ENCODE data around the gene GRIN1. TPM values are rescaled to one million over a fixed set of nuclear protein-coding genes. Genes with fewer than 3 reads are reported as not detected.

GRIN1 gene
- total RNA-seq, 2 experiments from 2014 or later = 0.06 to 0.15 TPM

GRCh38 chr9:137174722-137175293 lies 35.9 kb downstream of the GRIN1 start:
- CTCF ChIA-PET (ENCODE audit: unreplicated experiment) = no interaction called here
- no peaks in the 10 kb centered on the region for H3K79me2 ChIP-seq (ENCODE audit: insufficient read depth, low read depth, low read length)
- TF ChIP-seq EZH2phosphoT487 (IDR thresholded peaks at IDR 0.05; ENCODE audit: borderline replicate concordance, low read depth, low read length) = no peak
- no peak for TF ChIP-seq CTCF (conservative IDR thresholded peaks at IDR 0.05; ENCODE audit: low read length)
- H3K9me3 ChIP-seq (ENCODE audit: low read length) = no peaks in the 10 kb centered on the region
- no peaks in the 10 kb centered on the region; the same call in 1 of the 2 replicates for H4K20me1 ChIP-seq (ENCODE audit: insufficient read depth, low read length)
- POLR2A ChIA-PET = no interaction called here
- BruUV-seq (replicated peaks) = no TSS peak
- intact Hi-C loops (cut with micrococcal nuclease; ENCODE audit: unreplicated experiment) = loop anchor here (2.0 kb wide), 1 partner anchor 56 kb away; no protein-coding TSS in a partner anchor
- H3K4me1 ChIP-seq (ENCODE audit: insufficient read depth, low read length, poor library complexity, severe bottlenecking) = no peaks in the 10 kb centered on the region
- no peak overlapping the region; the same call in 1 of the 2 replicates for H3K4me2 ChIP-seq (ENCODE audit: low read length)
- DNase-seq (ENCODE audit: low spot score) = no peak
- no peak overlapping the region for H3K27ac ChIP-seq (ENCODE audit: low read depth, low read length, poor library complexity, severe bottlenecking)
- H3K36me3 ChIP-seq (ENCODE audit: insufficient read depth, low read length) = peaks cover 14% of the 10 kb centered on the region
- H3K9me2 ChIP-seq (ENCODE audit: insufficient read depth, low read length) = no peaks in the 10 kb centered on the region
- no peak overlapping the region for H3K4me3 ChIP-seq (ENCODE audit: low read depth, low read length, poor library complexity, severe bottlenecking)
- H2AFZ ChIP-seq (ENCODE audit: low read length) = no peak overlapping the region

- Histone ChIP-seq H4K20me1 (ENCODE audit: insufficient read depth, low read length) (no peaks in the 10 kb centered on the region; the same call in 1 of the 2 replicates), H3K79me2 (ENCODE audit: insufficient read depth, low read depth, low read length) (no peaks in the 10 kb centered on the region), H3K36me3 (ENCODE audit: insufficient read depth, low read length) (peaks cover 21% of the 10 kb centered on the region), H3K4me2 (ENCODE audit: low read length) (no peak overlapping the region; the same call in 1 of the 2 replicates), H3K4me1 (ENCODE audit: insufficient read depth, low read length, poor library complexity, severe bottlenecking) (no peaks in the 10 kb centered on the region), H2AFZ (ENCODE audit: low read length) (no peak overlapping the region), H3K9me3 (ENCODE audit: low read length) (no peaks in the 10 kb centered on the region), H3K9me2 (ENCODE audit: insufficient read depth, low read length) (no peaks in the 10 kb centered on the region), H3K27ac (ENCODE audit: low read depth, low read length, poor library complexity, severe bottlenecking) (no peak overlapping the region), H3K4me3 (ENCODE audit: low read depth, low read length, poor library complexity, severe bottlenecking) (no peak overlapping the region)
- CTCF ChIA-PET (ENCODE audit: unreplicated experiment) = no interaction called here
- no peak for DNase-seq (ENCODE audit: low spot score)
- BruUV-seq (replicated peaks) = no TSS peak
- intact Hi-C loops (cut with micrococcal nuclease; ENCODE audit: unreplicated experiment) = loop anchor here (2.0 kb wide), 1 partner anchor 57 kb away; no protein-coding TSS in a partner anchor
- POLR2A ChIA-PET = no interaction called here
- TF ChIP-seq EZH2phosphoT487 (IDR thresholded peaks at IDR 0.05; ENCODE audit: borderline replicate concordance, low read depth, low read length) (no peak), CTCF (conservative IDR thresholded peaks at IDR 0.05; ENCODE audit: low read length) (peak; percentile 65)
Measured at GRCh38 chr9:137175345-137175961, 36.5 kb downstream of the GRIN1 start.
